Esophagus squamous epithelium (tissue), 4 donors: ENCODE data around the gene SEC61A2.

ENCODE experiments used
- POLR2A ChIP-seq, 4 donors: fragments of 450-650 bp; IDR thresholded peaks; one replicate each; pipeline ENCODE4 v1.6.1; 2017; ENCODE audit warnings: antibody characterized with exemption in 4 of 4, mild to moderate bottlenecking in 4 of 4, moderate library complexity in 3 of 4
- TF ChIP-seq, protein P1 (sequence below), 6 experiments: fragments of 450-650 bp in 4 of 6; fragments of 200-600 bp in 2 of 6; sonication (generic) in 2 of 6; IDR thresholded peaks; one replicate each; pipeline ENCODE4 v1.5.1; 2016 to 2019; ENCODE audit warnings: antibody characterized with exemption in 6 of 6, mild to moderate bottlenecking in 4 of 6, moderate library complexity in 4 of 6

DNA sequence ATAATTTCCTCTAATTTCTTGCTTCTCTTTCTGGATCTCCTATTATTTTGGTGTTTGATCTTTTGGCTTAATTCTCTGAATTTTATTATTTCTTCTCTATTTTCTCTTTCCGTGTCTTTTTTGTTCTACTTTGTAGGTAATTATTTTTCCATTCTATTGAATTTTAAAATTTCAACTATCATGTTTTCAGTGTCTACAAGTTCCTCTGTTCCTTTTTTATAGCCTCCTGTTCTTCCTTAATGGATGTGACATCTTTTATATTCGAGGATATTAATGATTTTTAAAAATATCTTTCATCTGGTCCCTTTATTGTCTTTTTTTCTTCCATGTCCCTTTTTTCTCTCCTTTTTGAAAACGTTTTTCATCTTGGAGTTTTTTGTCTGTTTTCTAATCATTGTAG, 77.6 kb downstream of the SEC61A2 start:
- no peak for TF ChIP-seq POLR2A (IDR thresholded peaks at IDR 0.05)
- TF ChIP-seq, protein P1, sequence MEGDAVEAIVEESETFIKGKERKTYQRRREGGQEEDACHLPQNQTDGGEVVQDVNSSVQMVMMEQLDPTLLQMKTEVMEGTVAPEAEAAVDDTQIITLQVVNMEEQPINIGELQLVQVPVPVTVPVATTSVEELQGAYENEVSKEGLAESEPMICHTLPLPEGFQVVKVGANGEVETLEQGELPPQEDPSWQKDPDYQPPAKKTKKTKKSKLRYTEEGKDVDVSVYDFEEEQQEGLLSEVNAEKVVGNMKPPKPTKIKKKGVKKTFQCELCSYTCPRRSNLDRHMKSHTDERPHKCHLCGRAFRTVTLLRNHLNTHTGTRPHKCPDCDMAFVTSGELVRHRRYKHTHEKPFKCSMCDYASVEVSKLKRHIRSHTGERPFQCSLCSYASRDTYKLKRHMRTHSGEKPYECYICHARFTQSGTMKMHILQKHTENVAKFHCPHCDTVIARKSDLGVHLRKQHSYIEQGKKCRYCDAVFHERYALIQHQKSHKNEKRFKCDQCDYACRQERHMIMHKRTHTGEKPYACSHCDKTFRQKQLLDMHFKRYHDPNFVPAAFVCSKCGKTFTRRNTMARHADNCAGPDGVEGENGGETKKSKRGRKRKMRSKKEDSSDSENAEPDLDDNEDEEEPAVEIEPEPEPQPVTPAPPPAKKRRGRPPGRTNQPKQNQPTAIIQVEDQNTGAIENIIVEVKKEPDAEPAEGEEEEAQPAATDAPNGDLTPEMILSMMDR (IDR thresholded peaks at IDR 0.05), result no peak
